Keratinocyte (primary cell): ENCODE measurements around the gene INA. TPM values are rescaled to one million over a fixed set of nuclear protein-coding genes. Genes with fewer than 3 reads are reported as not detected.
"Not testable (repeated sequence)": the region's sequence is repeated elsewhere in the genome, so short reads cannot be mapped to it uniquely, and the experiment has no call there.

Source experiments
- DNase-seq: peaks from one replicate; pipeline ENCODE4 v3.0.0-alpha.2; 2011; ENCODE audit warnings: low read depth, missing footprints, low spot score
- FAIRE-seq: peaks from 2 replicates; lab custom pipeline; 2011; peaks lifted over from hg19 to GRCh38; lab: Jason Lieb, UNC
- H2AFZ ChIP-seq: 2 replicates; pipeline ENCODE4 v1.6.0; 2012; ENCODE audit warnings: low read length, control low read depth, inconsistent platforms; ENCODE audit not compliant: control insufficient read depth
- H3K27ac ChIP-seq: 2 replicates; pipeline ENCODE4 v1.5.1; 2011; ENCODE audit warnings: low read length; ENCODE audit not compliant: control insufficient read depth, insufficient read depth
- H3K27me3 ChIP-seq: 3 replicates; pipeline ENCODE4 v1.6.0; 2011; ENCODE audit warnings: low read length; ENCODE audit not compliant: control insufficient read depth, insufficient read depth; ENCODE audit errors: extremely low read depth
- H3K36me3 ChIP-seq, 2 experiments: 2 replicates in 1 of 2; 3 replicates in 1 of 2; pipeline ENCODE4 v1.5.1; 2011; ENCODE audit warnings: low read length in 2 of 2, mild to moderate bottlenecking in 1 of 2; ENCODE audit not compliant: control insufficient read depth in 2 of 2, insufficient read depth in 2 of 2; ENCODE audit errors: extremely low read depth in 1 of 2
- H3K4me1 ChIP-seq: 3 replicates; pipeline ENCODE4 v1.5.1; 2011; ENCODE audit warnings: low read length; ENCODE audit not compliant: control insufficient read depth, insufficient read depth; ENCODE audit errors: extremely low read depth
- H3K4me2 ChIP-seq: 3 replicates; pipeline ENCODE4 v1.6.0; 2011; ENCODE audit warnings: low read depth, low read length; ENCODE audit not compliant: control insufficient read depth, insufficient read depth; ENCODE audit errors: extremely low read depth
- H3K4me3 ChIP-seq, 3 experiments: fragments of 200-600 bp in 1 of 3; sonication (generic) in 1 of 3; 2 replicates in 2 of 3; 3 replicates in 1 of 3; pipeline ENCODE4 v1.5.1; 2011 to 2016; ENCODE audit warnings: low read length in 3 of 3, mild to moderate bottlenecking in 3 of 3, control low read depth in 2 of 3, inconsistent platforms in 1 of 3, low read depth in 1 of 3, mixed read lengths in 1 of 3, mixed run types in 1 of 3, moderate library complexity in 1 of 3; ENCODE audit not compliant: control insufficient read depth in 2 of 3, insufficient read depth in 2 of 3; ENCODE audit errors: extremely low read depth in 1 of 3
- H3K79me2 ChIP-seq: 2 replicates; pipeline ENCODE4 v1.6.0; 2012; ENCODE audit warnings: low read length; ENCODE audit not compliant: control insufficient read depth, insufficient read depth
- H3K9ac ChIP-seq: 3 replicates; pipeline ENCODE4 v1.6.0; 2011; ENCODE audit warnings: low read length; ENCODE audit not compliant: control insufficient read depth, insufficient read depth; ENCODE audit errors: extremely low read depth
- H3K9me1 ChIP-seq: 3 replicates; pipeline ENCODE4 v1.6.0; 2011; ENCODE audit warnings: low read length; ENCODE audit not compliant: control insufficient read depth, insufficient read depth; ENCODE audit errors: extremely low read depth
- H3K9me3 ChIP-seq: 2 replicates; pipeline ENCODE4 v1.5.1; 2012; ENCODE audit warnings: low read depth, low read length; ENCODE audit not compliant: control insufficient read depth
- H4K20me1 ChIP-seq: 3 replicates; pipeline ENCODE4 v1.6.0; 2011; ENCODE audit warnings: low read length; ENCODE audit not compliant: control insufficient read depth, insufficient read depth; ENCODE audit errors: extremely low read depth
- EZH2 ChIP-seq: IDR thresholded peaks from one replicate; pipeline ENCODE4 v1.6.1; 2012; ENCODE audit warnings: inconsistent platforms, mild to moderate bottlenecking, low read length, moderate library complexity
- dilution Hi-C: fragments of 300-500 bp; cut with MboI; formaldehyde crosslinking; loops from one replicate; pipeline ENCODE4 v1.7.0; 2020; ENCODE audit warnings: low sequenced_read_pairs; ENCODE audit not compliant: extremely low pct_ligation_motif_present
- polyA plus RNA-seq, 5 experiments: library from polyadenylated mRNA; depleted of rRNA in 3 of 5; stranded (reverse) in 3 of 5; stranded (forward) in 1 of 5; unstranded in 1 of 5; fragments of >200 nt; gene quantifications; 1 replicate in 1 of 5; 2 replicates in 3 of 5; 3 replicates in 1 of 5; pipeline versions ENCODE4 v1.2.1 to v1.2.3, GENCODE V29; 2011 to 2012; ENCODE audit warnings: missing spikeins in 2 of 5, low read depth in 1 of 5, low replicate concordance in 1 of 5
- TF ChIP-seq, protein P1 (sequence below), 3 experiments: IDR thresholded peaks in 1 of 3; conservative IDR thresholded peaks in 1 of 3; optimal IDR thresholded peaks in 1 of 3; 2 replicates in 2 of 3; 3 replicates in 1 of 3; pipeline versions ENCODE3 to v1.5.1; 2011; ENCODE audit warnings: low read length in 3 of 3, mild to moderate bottlenecking in 3 of 3, moderate library complexity in 2 of 3, control low read depth in 1 of 3, inconsistent platforms in 1 of 3; ENCODE audit not compliant: insufficient read depth in 2 of 3; ENCODE audit errors: extremely low read depth in 1 of 3

The INA gene
- polyA plus RNA-seq, 1 donor (not counting 4 experiments of a cell fraction or from before 2014, with no cell fraction given): 4.6 TPM

DNA sequence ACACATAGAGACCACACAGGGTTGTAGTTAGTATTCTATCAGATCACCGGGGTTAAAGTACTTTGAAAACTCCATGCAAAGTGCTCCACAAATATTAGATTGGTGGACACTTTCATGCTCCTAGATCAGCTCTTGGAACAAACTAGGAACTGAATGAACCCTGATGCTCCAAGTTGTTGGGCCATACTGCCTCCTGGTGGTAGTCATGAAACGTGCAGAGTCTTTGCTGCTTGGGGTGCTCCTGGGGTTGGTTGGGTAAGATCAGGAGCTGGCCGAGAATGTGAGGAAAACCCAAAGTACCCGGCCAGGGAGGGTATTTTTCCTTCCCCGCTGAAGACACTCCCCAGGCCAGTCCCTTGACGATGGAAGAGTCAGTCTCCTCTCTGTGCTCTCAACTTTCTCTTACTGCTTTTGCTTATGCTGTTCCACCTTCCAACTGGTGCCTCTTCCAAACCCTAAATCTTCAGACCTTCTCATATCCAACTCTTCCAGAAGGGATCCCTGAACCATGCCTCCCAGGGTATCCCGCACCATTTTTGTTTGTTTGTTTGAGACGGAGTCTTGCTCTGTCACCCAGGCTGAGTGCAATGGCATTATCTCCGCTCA, 32.2 kb upstream of the INA start:
- DNase-seq (no peak), FAIRE-seq (peak; percentile 72)
- Histone ChIP-seq H3K4me1 (peaks cover 26% of the 10 kb centered on the region), H3K36me3 (no peaks in the 10 kb centered on the region), H3K9ac (no peak overlapping the region), H2AFZ (no peak overlapping the region), H3K9me3 (no peaks in the 10 kb centered on the region), H3K4me3 (no peak overlapping the region), H3K27ac (no peak overlapping the region), H3K27me3 (no peaks in the 10 kb centered on the region), H3K79me2 (no peaks in the 10 kb centered on the region), H4K20me1 (no peaks in the 10 kb centered on the region), H3K9me1 (no peaks in the 10 kb centered on the region), H3K4me2 (no peak overlapping the region)
- dilution Hi-C loops: no loop called here
- no peak for TF ChIP-seq EZH2
- TF ChIP-seq, protein P1, sequence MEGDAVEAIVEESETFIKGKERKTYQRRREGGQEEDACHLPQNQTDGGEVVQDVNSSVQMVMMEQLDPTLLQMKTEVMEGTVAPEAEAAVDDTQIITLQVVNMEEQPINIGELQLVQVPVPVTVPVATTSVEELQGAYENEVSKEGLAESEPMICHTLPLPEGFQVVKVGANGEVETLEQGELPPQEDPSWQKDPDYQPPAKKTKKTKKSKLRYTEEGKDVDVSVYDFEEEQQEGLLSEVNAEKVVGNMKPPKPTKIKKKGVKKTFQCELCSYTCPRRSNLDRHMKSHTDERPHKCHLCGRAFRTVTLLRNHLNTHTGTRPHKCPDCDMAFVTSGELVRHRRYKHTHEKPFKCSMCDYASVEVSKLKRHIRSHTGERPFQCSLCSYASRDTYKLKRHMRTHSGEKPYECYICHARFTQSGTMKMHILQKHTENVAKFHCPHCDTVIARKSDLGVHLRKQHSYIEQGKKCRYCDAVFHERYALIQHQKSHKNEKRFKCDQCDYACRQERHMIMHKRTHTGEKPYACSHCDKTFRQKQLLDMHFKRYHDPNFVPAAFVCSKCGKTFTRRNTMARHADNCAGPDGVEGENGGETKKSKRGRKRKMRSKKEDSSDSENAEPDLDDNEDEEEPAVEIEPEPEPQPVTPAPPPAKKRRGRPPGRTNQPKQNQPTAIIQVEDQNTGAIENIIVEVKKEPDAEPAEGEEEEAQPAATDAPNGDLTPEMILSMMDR (optimal IDR thresholded peaks at IDR 0.05 in 1 of 3, IDR thresholded peaks at IDR 0.05 in 1 of 3, conservative IDR thresholded peaks at IDR 0.05 in 1 of 3; ENCODE audit: extremely low read depth in 1 of 3, insufficient read depth in 2 of 3, low read length in 3 of 3): peak; percentile 82 to 98 (median 96)

DNA sequence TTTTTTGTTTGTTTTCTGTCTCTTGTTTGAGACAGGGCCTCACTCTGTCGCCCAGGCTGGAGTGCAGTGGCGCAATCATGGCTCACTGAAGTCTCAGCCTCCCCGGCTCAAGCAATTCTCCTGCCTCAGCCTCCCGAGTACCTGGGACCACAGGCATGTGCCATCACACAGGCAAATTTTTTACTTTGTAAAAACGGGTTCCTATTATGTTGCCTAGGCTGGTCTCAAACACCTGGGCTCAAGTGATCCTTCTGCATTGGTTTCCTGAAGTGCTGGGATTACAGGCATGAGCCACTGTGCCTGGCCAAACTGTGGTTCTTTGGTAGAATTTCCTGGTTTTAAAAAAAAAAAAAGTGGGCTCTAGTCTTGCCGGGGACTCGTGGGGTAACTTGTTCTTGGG, 31.4 kb upstream of the INA start, which contains the start of gene RPEL1:
TSS of gene RPEL1 (plus strand) at position 301 of the 400 bp plus-strand sequence. CDS start 110 bp downstream, outside the sequence.
- H3K9me3 ChIP-seq, H2AFZ ChIP-seq, DNase-seq, H3K79me2 ChIP-seq, H4K20me1 ChIP-seq, H3K36me3 ChIP-seq, FAIRE-seq, H3K27ac ChIP-seq, H3K4me2 ChIP-seq, H3K9ac ChIP-seq, H3K4me3 ChIP-seq, H3K9me1 ChIP-seq, H3K27me3 ChIP-seq, dilution Hi-C loops: not testable (repeated sequence)
- H3K4me1 ChIP-seq: peaks cover 18% of the 10 kb centered on the region

DNA sequence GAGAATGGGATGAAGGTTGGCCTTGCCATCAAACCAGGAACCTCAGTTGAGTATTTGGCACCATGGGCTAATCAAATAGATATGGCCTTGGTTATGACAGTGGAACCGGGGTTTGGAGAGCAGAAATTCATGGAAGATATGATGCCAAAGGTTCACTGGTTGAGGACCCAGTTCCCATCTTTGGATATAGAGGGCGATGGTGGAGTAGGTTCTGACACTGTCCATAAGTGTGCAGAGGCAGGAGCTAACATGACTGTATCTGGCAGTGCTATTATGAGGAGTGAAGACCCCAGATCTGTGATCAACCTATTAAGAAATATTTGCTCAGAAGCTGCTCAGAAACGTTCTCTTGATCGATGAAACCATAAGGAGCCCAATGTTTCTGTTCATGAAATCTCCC, 30.6 kb upstream of the INA start:
- Histone ChIP-seq H3K9me3 (no peaks in the 10 kb centered on the region), H3K36me3 (no peaks in the 10 kb centered on the region), H2AFZ (no peak overlapping the region), H3K9ac (no peak overlapping the region), H4K20me1 (no peaks in the 10 kb centered on the region), H3K27me3 (no peaks in the 10 kb centered on the region), H3K4me3 (no peak overlapping the region), H3K27ac (no peak overlapping the region), H3K79me2 (no peaks in the 10 kb centered on the region), H3K4me2 (no peak overlapping the region), H3K9me1 (no peaks in the 10 kb centered on the region), H3K4me1 (peaks cover 12% of the 10 kb centered on the region)
- dilution Hi-C loops: no loop called here
- DNase-seq: no peak
- TF ChIP-seq EZH2: no peak
- TF ChIP-seq, protein P1 (optimal IDR thresholded peaks at IDR 0.05 in 1 of 3, IDR thresholded peaks at IDR 0.05 in 1 of 3, conservative IDR thresholded peaks at IDR 0.05 in 1 of 3; ENCODE audit: extremely low read depth in 1 of 3, insufficient read depth in 2 of 3, low read length in 3 of 3): peak; percentile 20 to 46 (median 23)
- no peak for FAIRE-seq
